ENCODE data around the gene PMF1. TPM values are rescaled to one million over a fixed set of nuclear protein-coding genes. Genes with fewer than 3 reads are reported as not detected.

Gene PMF1
- total RNA-seq, 1 donor from 2014 or later, result 83.3 TPM

DNA sequence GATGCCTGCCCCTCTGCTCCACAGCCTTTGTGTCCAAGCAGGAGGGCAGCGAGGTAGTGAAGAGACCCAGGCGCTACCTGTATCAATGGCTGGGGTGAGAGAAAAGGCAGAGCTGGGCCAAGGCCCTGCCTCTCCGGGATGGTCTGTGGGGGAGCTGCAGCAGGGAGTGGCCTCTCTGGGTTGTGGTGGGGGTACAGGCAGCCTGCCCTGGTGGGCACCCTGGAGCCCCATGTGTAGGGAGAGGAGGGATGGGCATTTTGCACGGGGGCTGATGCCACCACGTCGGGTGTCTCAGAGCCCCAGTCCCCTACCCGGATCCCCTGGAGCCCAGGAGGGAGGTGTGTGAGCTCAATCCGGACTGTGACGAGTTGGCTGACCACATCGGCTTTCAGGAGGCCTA is 29.9 kb downstream of the PMF1 start:
- no peak for DNase-seq (ENCODE audit: low read depth, low spot score)
- no peak overlapping the region for H3K27ac Mint-ChIP-seq (ENCODE audit: unreplicated experiment)

DNA sequence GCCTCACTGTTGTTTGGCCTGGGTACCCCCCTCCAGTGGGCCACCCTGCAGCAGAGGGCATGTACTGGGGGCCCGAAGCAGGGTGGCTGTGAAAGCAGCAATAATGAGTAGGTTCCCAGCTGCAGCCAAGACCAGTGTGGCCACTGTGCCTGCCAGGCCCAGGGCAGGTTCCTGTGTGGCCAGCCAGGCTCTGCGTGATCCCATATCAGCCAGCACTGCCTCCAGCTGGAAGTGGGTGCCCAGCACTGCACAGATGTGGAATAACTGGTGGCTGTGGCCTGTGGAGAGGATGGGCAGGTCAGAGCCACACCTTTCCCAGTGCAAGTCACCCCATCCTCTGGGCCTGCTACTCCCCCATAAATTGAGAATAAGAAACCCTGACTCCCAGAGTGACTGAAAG is 31.3 kb downstream of the PMF1 start:
- Mint-ChIP-seq H3K27me3 (ENCODE audit: low read depth) (peaks cover 25% of the 10 kb centered on the region), H3K27ac (ENCODE audit: unreplicated experiment) (no peak overlapping the region), H3K4me3 (peak overlapping the region; percentile 75), H3K9me3 (no peaks in the 10 kb centered on the region), H3K36me3 (ENCODE audit: low read depth) (peaks cover 4% of the 10 kb centered on the region), H3K4me1 (peaks cover 19% of the 10 kb centered on the region)
- TF ChIP-seq CTCF (conservative IDR thresholded peaks at IDR 0.05), result no peak
- DNase-seq (ENCODE audit: low read depth, low spot score), result no peak

More for the DNA sequence above, 29.9 kb downstream of the PMF1 start:
- H3K4me3 Mint-ChIP-seq, result no peak overlapping the region
- H3K9me3 Mint-ChIP-seq, result no peaks in the 10 kb centered on the region
- H3K36me3 Mint-ChIP-seq (ENCODE audit: low read depth), result peaks cover 4% of the 10 kb centered on the region
- peaks cover 9% of the 10 kb centered on the region for H3K4me1 Mint-ChIP-seq
- TF ChIP-seq CTCF (conservative IDR thresholded peaks at IDR 0.05), result no peak
- peaks cover 24% of the 10 kb centered on the region for H3K27me3 Mint-ChIP-seq (ENCODE audit: low read depth)

GRCh38 chr1:156244712-156245111 is 31.9 kb downstream of the PMF1 start:
- no peak for DNase-seq (ENCODE audit: low read depth, low spot score)
- peaks cover 3% of the 10 kb centered on the region for H3K36me3 Mint-ChIP-seq (ENCODE audit: low read depth)
- peak overlapping the region; percentile 62 for H3K27ac Mint-ChIP-seq (ENCODE audit: unreplicated experiment)
- peaks cover 25% of the 10 kb centered on the region for H3K27me3 Mint-ChIP-seq (ENCODE audit: low read depth)
- H3K4me3 Mint-ChIP-seq, result peak overlapping the region; percentile 75
- no peaks in the 10 kb centered on the region for H3K9me3 Mint-ChIP-seq
- TF ChIP-seq CTCF (conservative IDR thresholded peaks at IDR 0.05), result no peak
- H3K4me1 Mint-ChIP-seq, result peaks cover 25% of the 10 kb centered on the region

- TF ChIP-seq CTCF (conservative IDR thresholded peaks at IDR 0.05), result no peak
- H3K27ac Mint-ChIP-seq (ENCODE audit: unreplicated experiment), result peak overlapping the region; percentile 36
Measured at GRCh38 chr1:156245451-156246232, 32.8 kb downstream of the PMF1 start.

DNA sequence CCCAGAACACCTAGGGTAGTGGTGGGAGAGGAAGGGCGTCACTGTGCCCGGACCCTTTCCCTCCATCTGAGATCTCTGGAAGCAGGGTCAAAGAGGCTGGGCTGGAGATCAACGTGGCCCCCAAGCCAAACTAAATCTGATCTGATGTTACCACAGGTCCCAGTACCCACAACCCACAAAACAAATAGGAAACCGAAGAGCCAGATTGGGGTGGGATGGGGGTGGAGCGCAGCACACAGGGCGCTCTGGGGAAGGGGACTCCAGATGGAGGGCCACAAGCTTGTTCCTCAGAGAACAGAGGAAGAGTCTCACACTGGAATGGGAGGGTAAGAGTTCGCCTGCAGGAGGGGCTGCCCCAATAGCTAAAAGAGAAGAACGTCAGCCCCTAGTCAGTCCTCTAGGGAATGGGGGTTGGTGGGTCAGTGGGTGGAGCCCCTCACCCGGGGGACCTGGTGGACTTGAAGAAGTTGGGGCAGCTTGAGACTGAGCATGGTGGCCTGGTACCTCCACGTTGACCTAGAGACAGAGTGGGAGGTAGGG is 33.5 kb downstream of the PMF1 start:
- peak overlapping the region; percentile 61 for H3K4me3 Mint-ChIP-seq
- TF ChIP-seq CTCF (conservative IDR thresholded peaks at IDR 0.05), result no peak
- peaks cover 25% of the 10 kb centered on the region for H3K4me1 Mint-ChIP-seq
- no peaks in the 10 kb centered on the region for H3K9me3 Mint-ChIP-seq
- H3K36me3 Mint-ChIP-seq (ENCODE audit: low read depth), result no peaks in the 10 kb centered on the region
- DNase-seq (ENCODE audit: low read depth, low spot score), result no peak
- H3K27me3 Mint-ChIP-seq (ENCODE audit: low read depth), result peaks cover 22% of the 10 kb centered on the region
- H3K27ac Mint-ChIP-seq (ENCODE audit: unreplicated experiment), result no peak overlapping the region

More at GRCh38 chr1:156245451-156246232, 32.8 kb downstream of the PMF1 start:
- DNase-seq (ENCODE audit: low read depth, low spot score), result no peak
- no peaks in the 10 kb centered on the region for H3K36me3 Mint-ChIP-seq (ENCODE audit: low read depth)
- peaks cover 25% of the 10 kb centered on the region for H3K4me1 Mint-ChIP-seq
- no peaks in the 10 kb centered on the region for H3K9me3 Mint-ChIP-seq
- peak overlapping the region; percentile 75 for H3K4me3 Mint-ChIP-seq
- peaks cover 22% of the 10 kb centered on the region for H3K27me3 Mint-ChIP-seq (ENCODE audit: low read depth)

All from neural crest cell (in vitro differentiated cells).